Pancreas (tissue), 10 donors: Measurements from ENCODE around the gene PPP2R2C. TPM values are rescaled to one million over a fixed set of nuclear protein-coding genes. Genes with fewer than 3 reads are reported as not detected.
A peak's percentile ranks its signal among the peaks of the same experiment; 100 is the strongest.

ENCODE experiments used
- ATAC-seq, 4 donors: fragments of 200-7000 bp; cut with Tn5 transposase; one replicate each; pipeline versions ENCODE4 v1.8.0 to v1.9.1; 2020; ENCODE audit warnings: mild to moderate bottlenecking in 4 of 4, moderate library complexity in 4 of 4
- DNase-seq, 6 donors: peaks; one replicate each; pipeline ENCODE4 v3.0.0-alpha.2; 2020
- FAIRE-seq: peaks from 2 replicates; lab custom pipeline; 2012; peaks lifted over from hg19 to GRCh38; lab: Jason Lieb, UNC
- H3K27ac ChIP-seq, 4 donors: fragments of 200-600 bp; sonication (generic); 1 replicate in 3 of 4; 2 replicates in 1 of 4; pipeline versions ENCODE4 v1.5.0 to v1.8.0; 2020
- H3K27me3 ChIP-seq, 4 donors: fragments of 200-600 bp; one replicate each; pipeline ENCODE4 v1.8.0; 2021
- H3K36me3 ChIP-seq, 3 donors: fragments of 200-600 bp; sonication (generic) in 1 of 3; one replicate each; pipeline versions ENCODE4 v1.5.0 to v1.8.0; 2020 to 2021
- H3K4me1 ChIP-seq, 3 donors: fragments of 200-600 bp; one replicate each; pipeline ENCODE4 v1.8.0; 2021
- H3K4me3 ChIP-seq, 4 donors: fragments of 200-600 bp; sonication (generic) in 2 of 4; one replicate each; pipeline versions ENCODE4 v1.5.0 to v1.8.0; 2020 to 2021
- H3K9me3 ChIP-seq, 4 donors: fragments of 200-600 bp; one replicate each; pipeline ENCODE4 v1.8.0; 2021
- CTCF ChIP-seq, 4 donors: fragments of 200-600 bp; sonication (generic) in 3 of 4; IDR thresholded peaks; one replicate each; pipeline versions ENCODE4 v1.5.0 to v1.8.0; 2021; ENCODE audit warnings: antibody characterized with exemption in 4 of 4
- WGBS, 2 donors: extraction: QIAGEN DNeasy Blood & Tissue Kit; methylation state at CpG; one replicate each; pipeline ENCODE4 v1.1.7; 2013; 5-methylcytosine and 5-hydroxymethylcytosine counted together
- intact Hi-C, 3 donors: fragments of 100-400 bp; cut with DNase I; formaldehyde crosslinking; loops; one replicate each; pipeline versions ENCODE4 v1.11.1 to v1.14.2; 2022
- polyA plus RNA-seq, 2 donors: library from polyadenylated mRNA; stranded (reverse); fragments of 200-250 nt; gene quantifications; one replicate each; pipeline ENCODE4 v1.2.3, GENCODE V29; 2013
- total RNA-seq, 6 donors: library from RNA; stranded (reverse); fragmentation: NEBNext Ultra II Directional in 4 of 6; extraction: Animal tissue kit (Norgen Biotek cat#: 25700) in 4 of 6; gene quantifications; one replicate each; pipeline versions ENCODE4 v1.2.1 to v1.2.4, GENCODE V29; 2021 to 2023
- donor health status: healthy with polysubstance abuse.
- donor health status: DM: no; HTN: no; CAD: no; lungs with moderate emphysema.
- donor health status: DM: no; HTN: no; CAD: no.
- donor health status: control.
- donor health status: control.
- donor health status: Bipolar disorder and iron deficiency.
- donor health status: DM: yes; HTN: yes; CAD: no.
- donor health status: DM: no; HTN: no; CAD: no.
- donor health status: DM: no; HTN: no; CAD: no.
- donor health status: DM: yes; HTN: yes; CAD: no.

Gene PPP2R2C
- total and polyA plus RNA-seq, 8 donors: 0.05 to 2.0 (median 0.55) TPM

- Histone ChIP-seq H3K9me3 (no peaks in the 10 kb centered on the region), H3K4me3 (no peak overlapping the region), H3K4me1 (no peaks in the 10 kb centered on the region), H3K27ac (no peak overlapping the region), H3K27me3 (no peaks in the 10 kb centered on the region), H3K36me3 (no peaks in the 10 kb centered on the region)
- DNase-seq (no peak), FAIRE-seq (no peak), ATAC-seq (no peak)
- TF ChIP-seq CTCF (IDR thresholded peaks at IDR 0.05): no peak
- intact Hi-C loops: no loop called here
- 80 to 87% methylated on average over 18 of the region's 18 CpGs for WGBS, 2 donors
Measured at GRCh38 chr4:6421397-6421796, 51.0 kb downstream of the PPP2R2C start.

- Histone ChIP-seq H3K4me1 (no peaks in the 10 kb centered on the region), H3K27ac (no peak overlapping the region), H3K36me3 (no peaks in the 10 kb centered on the region), H3K27me3 (no peaks in the 10 kb centered on the region), H3K9me3 (no peaks in the 10 kb centered on the region), H3K4me3 (no peak overlapping the region)
- FAIRE-seq: no peak
- 87 to 89% methylated on average over 6 of the region's 6 CpGs for WGBS, 2 donors
- TF ChIP-seq CTCF (IDR thresholded peaks at IDR 0.05): no peak
- no peak for DNase-seq
- ATAC-seq: no peak
- intact Hi-C loops: no loop called here
Measured at GRCh38 chr4:6420972-6421371, 51.4 kb downstream of the PPP2R2C start.

- DNase-seq (peak in 2 of 6 donors; percentile 34 to 45), FAIRE-seq (no peak), ATAC-seq (peak in 1 of 4 donors; percentile 49)
- 30 to 40% methylated on average over 7 of the region's 7 CpGs for WGBS, 2 donors
- no peak overlapping the region for H3K4me3 ChIP-seq
- H3K9me3 ChIP-seq: no peaks in the 10 kb centered on the region
- intact Hi-C loops: no loop called here
- peaks cover 0 to 6% (median 0%) of the 10 kb centered on the region in 4 donors for H3K27me3 ChIP-seq
- no peaks in the 10 kb centered on the region for H3K4me1 ChIP-seq
- no peaks in the 10 kb centered on the region for H3K36me3 ChIP-seq
- no peak overlapping the region for H3K27ac ChIP-seq
- no peak for TF ChIP-seq CTCF (IDR thresholded peaks at IDR 0.05)
Measured at GRCh38 chr4:6420036-6420435, 52.4 kb downstream of the PPP2R2C start.

- TF ChIP-seq CTCF (IDR thresholded peaks at IDR 0.05): no peak
- FAIRE-seq (no peak), DNase-seq (no peak), ATAC-seq (no peak)
- no peaks in the 10 kb centered on the region for H3K9me3 ChIP-seq
- no peak overlapping the region for H3K4me3 ChIP-seq
- intact Hi-C loops: no loop called here
- H3K4me1 ChIP-seq: no peaks in the 10 kb centered on the region
- H3K27ac ChIP-seq: no peak overlapping the region
- H3K27me3 ChIP-seq: peaks cover 0 to 6% (median 0%) of the 10 kb centered on the region in 4 donors
- 29 to 36% methylated on average over 6 of the region's 6 CpGs for WGBS, 2 donors
- H3K36me3 ChIP-seq: no peaks in the 10 kb centered on the region
Measured at GRCh38 chr4:6419452-6420028, 52.9 kb downstream of the PPP2R2C start.

- DNase-seq (no peak), ATAC-seq (no peak), FAIRE-seq (no peak)
- whole genome bisulfite sequencing, 2 donors: 73 to 81% methylated on average over 9 of the region's 9 CpGs
- H3K4me1 ChIP-seq: no peaks in the 10 kb centered on the region
- TF ChIP-seq CTCF (IDR thresholded peaks at IDR 0.05): no peak
- no peak overlapping the region for H3K4me3 ChIP-seq
- H3K36me3 ChIP-seq: no peaks in the 10 kb centered on the region
- no peaks in the 10 kb centered on the region for H3K9me3 ChIP-seq
- H3K27me3 ChIP-seq: peaks cover 0 to 6% (median 0%) of the 10 kb centered on the region in 4 donors
- intact Hi-C loops: no loop called here
- H3K27ac ChIP-seq: no peak overlapping the region
Measured at GRCh38 chr4:6418193-6418755, 54.1 kb downstream of the PPP2R2C start.
